ENCODE measurements around the gene SUCLG2.
A peak's percentile ranks its signal among the peaks of the same experiment; 100 is the strongest.
"Not testable (repeated sequence)": the region's sequence is repeated elsewhere in the genome, so short reads cannot be mapped to it uniquely, and the experiment has no call there.

Gene SUCLG2

DNA sequence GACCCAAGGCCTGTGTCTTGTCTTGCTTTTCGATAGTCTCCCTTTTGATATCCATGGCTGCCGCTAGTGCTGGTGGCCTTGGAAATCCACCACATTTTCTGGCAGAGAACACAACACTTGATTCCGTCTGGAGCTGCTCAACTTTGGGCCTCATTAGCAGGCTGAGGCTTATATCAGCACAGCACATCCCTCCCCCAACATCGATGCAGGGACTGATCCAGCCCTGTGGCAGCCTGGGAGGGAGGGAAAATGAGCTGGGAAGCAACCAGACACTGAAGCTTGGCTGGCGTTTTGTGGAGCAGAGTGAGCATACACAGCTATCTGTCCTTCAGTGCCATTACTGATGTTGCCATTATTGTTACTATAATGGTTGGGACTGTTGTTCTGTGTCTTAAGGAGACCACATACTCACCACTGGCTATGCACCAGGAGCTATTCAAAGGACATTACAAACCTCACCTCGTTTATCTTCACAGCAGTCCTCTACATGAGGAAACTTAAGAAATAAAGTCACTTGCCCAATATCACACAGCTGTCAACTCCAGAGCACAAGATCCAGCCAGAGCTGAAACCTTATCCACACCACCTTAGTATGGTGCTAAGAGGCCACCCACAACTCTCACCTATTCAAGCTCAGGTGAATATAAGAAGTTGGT lies 102.9 kb downstream of the SUCLG2 start:
- no peak for DNase-seq

DNA sequence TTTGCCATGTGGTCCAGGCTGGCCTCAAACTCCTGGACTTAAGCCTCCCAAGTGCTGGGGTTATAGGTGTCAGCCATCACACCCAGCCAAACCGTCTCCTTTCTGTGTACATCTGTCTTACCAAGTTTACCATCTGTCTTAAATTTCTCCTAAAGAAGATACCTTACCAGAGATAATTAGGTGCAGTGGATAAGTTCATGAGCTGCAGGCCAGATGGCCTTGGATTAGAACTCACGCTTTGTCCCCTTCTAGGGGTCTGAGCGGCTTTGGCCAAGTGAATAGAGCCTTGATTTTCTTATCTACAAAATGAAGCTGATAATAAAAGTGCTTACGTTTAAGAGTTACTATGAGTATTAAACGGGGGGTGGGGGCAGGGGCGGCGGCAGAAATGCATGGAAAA lies 103.9 kb downstream of the SUCLG2 start:
- no peak for DNase-seq

DNA sequence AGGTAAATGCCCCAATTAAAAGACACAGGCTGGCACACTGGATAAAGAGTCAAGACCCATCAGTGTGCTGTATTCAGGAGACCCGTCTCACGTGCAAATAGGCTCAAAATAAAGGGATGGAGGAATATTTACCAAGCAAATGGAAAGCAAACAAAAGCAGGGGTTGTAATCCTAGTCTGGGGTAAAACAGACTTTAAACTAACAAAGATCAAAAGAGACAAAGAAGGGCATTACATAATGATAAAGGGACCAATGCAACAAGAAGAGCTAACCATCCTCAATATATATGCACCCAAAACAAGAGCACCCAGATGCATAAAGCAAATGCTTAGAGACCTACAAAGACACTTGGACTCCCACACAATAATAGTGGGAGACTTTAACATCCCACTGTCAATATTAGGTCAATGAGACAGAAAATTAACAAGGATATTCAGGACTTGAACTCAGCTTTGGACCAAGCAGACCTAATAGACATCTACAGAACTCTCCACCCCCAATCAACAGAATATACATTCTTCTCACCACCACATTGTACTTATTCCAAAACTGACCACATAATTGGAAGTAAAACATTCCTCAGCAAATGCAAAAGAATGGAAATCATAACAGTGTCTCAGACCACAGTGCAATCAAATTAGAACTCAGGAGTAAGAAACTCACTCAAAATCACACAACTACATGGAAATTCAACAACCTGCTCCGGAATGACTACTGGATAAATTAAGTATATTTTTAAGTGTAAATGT lies 111.7 kb downstream of the SUCLG2 start:
- DNase-seq, result peak; percentile 65

DNA sequence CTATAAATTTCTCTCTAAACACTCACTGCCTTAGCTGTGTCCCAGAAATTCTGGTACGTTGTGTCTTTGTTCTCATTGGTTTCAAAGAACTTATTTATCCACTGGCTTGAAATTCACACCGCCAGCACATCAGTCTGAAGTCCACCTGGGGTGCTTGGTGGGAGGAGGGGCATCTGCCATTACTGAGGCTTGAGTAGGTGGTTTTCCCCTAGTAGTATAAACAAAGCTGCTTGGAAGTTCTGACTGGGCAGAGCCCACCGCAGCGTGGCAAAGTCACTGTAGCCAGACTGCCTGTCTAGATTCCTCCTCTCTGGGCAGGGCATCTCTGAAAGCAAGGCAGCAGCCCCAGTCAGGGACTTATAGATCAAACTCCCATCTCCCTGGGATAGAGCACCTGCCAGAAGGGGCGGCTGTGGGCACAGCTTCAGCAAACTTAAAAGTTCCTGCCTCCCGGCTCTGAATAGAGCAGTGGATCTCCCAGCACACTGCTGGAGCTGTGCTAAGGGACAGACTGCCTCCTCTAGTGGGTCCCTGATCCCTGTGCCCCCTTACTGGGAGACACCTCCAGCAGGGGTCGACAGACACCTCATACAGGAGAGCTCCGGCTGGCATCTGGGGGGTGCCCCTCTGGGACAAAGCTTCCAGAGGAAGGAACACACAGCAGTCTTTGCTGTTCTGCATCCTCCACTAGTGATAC lies 114.1 kb downstream of the SUCLG2 start:
- DNase-seq, result no peak

DNA sequence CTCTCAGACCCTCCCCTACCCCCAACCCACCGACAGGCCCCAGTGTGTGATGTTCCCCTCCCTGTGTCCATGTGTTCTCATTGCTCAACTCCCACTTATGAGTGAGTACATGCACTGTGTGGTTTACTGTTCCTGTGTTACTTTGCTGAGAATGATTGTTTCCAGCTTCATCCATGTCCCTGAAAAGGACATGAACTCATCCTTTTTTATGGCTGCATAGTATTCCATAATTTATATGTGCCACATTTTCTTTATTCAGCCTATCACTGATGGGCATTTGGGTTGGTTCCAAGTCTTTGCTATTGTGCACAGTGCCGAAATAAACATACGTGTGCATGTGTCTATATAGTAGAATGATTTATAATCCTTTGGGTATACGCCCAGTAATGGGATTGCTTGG lies 117.2 kb downstream of the SUCLG2 start:
- not testable (repeated sequence) for DNase-seq

DNA sequence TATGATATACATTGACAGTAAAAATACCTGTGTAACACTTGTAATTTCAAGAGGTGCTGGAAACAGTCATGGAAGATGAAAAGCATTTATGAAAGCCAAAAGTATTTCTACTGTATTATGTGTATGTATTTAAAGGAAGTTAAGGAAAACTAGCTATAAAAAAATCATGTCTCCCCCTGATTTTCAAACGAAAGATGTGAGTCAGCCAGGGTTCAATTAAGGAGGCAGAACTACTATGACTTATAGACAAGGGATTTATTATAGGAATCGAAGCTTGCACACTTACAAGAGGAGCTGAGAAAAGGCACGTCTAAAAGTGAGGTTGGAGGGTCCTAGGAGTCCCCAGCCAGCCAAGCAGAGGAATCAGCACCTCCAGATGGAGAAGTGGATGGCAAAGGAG lies 119.4 kb downstream of the SUCLG2 start:
- DNase-seq, result peak; percentile 43

DNA sequence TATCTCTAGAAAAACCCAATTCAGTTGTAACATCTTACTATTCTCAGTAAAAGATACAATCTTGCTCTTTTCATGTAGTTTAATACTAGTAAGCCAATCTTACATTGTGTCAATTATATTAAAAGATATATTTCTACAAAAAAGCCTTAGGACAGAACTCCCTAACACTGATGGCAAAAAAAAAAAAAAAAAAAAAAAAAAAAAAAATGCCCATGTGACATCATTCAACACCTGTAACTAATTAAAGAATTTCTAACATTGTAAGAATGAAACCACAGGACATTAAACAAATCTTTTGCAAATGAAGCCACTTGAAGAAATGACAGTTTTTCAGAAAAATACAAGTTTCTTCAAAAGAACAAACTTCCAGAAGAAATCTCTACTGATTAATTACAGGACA lies 119.8 kb downstream of the SUCLG2 start:
- no peak for DNase-seq

DNA sequence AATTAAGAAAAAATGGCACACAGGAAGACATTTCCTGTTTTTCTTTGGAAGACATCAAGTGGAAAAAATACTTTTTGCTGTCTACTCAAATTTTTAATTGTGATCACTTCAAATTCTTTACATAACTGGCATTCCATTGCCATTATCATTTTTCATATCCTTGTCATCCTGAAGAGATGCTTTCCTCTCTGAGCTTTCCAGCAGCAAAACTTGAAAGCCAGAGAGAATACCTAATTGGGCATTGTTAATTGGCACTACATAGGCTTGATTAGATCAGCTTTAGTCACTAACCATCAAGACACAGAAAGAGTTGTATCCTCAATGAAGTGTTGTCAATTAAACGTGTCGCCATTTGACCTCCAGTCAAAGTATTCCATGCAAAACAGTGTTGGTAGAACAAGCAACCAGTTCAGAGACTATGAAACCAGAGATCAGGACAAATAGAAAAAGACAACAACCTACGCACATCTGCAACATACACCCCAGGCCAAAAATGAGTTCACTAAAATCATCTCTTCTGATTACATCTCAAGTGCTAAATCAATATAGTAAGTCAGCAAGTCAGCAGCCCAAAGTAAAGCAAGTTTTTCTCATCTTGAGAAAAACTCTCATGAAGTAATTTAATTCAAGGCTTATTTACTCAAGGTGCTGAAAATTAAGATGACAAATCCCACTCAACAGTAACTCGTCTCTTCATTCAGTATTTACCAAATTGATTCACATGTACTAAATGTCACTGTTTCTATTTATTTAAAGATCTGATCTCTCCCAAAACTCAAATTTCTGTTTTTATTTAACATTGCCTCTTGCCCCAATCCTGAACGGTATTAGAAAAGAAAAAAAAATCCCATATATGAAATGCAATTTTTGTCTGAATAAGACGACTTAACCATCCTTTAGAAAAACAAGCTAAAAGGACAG lies 123.0 kb downstream of the SUCLG2 start:
- peak; percentile 37 for DNase-seq

DNA sequence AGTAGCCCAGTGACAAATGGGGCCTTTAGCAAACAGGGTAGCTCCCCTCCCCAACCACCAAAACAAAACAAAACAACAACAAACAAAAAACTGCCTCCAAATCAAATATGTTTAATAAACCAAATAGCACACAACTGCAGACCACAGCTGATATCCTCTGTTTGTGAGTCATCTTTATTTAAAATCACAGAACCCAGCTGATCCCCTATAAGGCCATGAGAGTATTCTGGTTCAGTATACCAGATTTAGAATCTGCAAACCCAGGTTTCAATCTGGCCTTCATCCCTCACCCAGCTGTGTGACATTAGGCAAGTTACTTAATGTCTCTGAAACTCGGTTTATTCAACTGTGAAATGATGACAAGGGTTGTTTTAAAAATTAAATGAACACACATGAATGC lies 124.5 kb downstream of the SUCLG2 start:
- DNase-seq, result no peak

DNA sequence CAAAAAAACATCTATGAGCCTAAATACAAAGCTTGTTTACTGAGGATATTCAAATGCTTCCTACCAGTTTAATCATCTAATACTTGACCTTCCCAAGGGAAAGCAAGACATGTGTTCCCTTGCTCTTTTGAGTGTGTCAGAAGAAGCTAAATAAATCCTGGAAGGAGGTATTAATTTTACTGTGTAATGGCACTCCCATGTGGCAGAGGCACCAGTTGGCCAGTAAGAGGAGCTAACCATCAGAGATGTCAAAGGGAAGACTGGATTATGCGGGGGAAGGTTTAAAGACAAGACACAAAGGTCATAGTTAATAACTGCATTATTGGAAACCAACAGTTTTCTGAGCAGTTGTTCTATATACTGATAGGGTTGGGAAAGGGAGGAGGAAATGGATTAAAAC lies 125.1 kb downstream of the SUCLG2 start:
- no peak for DNase-seq

DNA sequence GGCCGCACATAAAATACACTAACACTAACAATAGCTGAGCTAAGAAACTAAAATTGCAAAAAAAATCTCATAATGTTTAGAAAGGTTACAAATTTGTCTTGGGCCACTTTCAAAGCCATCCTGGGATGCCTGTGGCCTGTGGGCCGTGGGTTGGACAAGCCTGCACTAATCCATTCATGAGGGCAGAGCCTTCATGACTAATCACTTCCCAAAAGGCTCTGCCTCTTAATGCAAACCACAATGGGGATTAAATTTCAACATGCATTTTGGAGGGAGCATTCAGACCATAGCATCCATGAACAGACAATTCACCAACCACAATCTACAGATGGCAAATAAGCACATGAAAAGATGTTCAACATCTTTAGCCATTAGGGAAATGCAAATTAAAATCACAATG lies 128.2 kb downstream of the SUCLG2 start:
- DNase-seq, result peak; percentile 97

DNA sequence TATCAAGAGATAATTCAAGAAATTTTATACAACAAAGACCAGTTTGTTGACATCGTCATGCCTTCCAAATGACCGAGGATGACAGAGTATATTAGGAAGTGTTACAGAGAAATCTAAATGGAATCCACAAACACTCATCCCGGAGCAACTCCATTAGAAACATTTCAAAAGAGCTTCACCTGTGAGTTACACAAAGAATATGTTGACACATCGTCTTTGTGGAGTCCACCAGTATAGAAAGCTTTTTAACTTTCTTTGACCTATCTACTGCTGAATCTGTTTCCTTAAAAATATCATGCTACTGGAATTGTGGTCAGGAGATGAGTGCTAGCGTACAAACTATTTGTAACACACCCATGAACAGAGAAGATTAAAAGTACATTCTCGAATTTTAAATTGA lies 130.4 kb downstream of the SUCLG2 start:
- peak; percentile 41 for DNase-seq

DNA sequence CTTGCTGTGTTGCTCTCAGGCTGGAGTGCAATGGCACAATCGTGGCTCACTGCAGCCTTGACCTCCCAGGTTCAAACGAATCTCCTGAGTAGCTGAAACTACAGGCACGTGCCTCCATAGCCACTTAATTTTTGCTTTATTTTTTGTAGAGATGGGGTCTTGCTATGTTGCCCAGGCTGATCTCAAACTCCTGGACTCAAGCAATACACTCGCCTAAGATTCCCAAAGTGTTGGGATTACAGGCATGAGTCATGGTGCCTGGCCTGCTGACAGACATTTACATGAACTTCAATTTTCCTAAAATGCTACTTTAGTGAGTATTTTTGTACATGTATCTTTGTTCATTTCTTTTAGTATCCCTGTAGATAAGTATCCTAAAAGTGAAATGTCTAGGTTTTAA lies 132.3 kb downstream of the SUCLG2 start:
- DNase-seq, result no peak

DNA sequence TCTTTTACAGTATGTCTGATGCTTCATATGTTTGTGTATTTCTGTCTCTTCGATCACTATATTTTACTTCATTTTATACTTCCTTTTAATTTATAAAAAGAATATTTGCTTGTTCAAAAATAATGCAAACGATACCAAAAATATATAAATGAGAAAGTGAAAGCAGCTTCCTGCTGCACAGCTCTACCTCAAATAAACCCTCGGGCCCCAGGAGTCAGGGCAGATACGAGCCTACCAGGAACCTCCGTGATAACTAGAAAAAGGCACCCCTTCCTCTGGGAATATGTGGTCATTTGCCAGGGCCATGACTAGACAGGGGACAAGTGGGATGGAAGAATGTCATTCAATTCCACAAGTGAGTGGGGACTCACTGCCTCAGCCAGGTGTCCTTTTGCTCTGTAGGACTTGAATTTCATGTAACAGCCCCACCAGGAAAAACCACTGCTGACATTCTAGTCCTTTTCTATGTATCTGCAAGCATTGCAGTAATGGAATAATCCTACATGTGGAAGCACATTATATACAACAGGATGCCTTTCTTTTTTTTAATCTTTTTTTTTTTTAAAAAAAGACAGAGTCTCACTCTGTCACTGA lies 133.3 kb downstream of the SUCLG2 start:
- no peak for DNase-seq

DNA sequence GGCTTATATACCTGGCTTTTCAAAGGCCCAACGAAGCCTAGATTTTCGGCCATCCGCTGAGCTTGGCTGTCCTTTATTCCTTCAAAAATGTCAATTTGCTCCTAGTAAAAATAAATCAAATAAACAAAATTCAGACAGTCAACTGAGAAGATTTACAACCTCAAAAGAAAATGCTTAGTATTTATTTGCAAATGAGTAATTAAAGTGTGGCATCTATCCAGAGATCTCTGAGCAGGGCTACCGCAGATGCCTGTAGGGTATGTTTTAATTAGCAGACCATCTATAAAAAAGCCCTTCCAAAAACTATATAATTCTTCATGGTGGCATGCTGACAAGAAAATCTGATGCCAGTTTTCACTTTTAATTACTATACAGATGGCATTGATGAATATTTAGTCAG lies 136.2 kb downstream of the SUCLG2 start:
- no peak for DNase-seq

DNA sequence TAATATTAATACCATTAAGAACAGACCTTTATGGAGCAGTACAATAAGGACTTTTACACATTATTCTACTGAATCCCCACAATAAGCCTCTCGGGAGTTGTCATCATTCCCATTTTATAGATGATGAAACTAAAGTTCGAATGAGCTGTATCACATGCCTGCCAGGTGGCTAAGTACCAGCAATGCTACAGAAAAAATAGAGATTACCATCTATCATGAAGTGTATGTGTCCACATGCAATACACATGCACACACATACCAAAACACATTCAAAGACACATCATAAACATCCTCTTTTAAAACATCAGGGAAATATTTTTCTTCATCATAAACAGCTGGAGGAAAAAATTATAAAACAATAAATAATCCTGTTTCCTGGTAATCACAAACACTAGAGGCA lies 136.6 kb downstream of the SUCLG2 start:
- no peak for DNase-seq

DNA sequence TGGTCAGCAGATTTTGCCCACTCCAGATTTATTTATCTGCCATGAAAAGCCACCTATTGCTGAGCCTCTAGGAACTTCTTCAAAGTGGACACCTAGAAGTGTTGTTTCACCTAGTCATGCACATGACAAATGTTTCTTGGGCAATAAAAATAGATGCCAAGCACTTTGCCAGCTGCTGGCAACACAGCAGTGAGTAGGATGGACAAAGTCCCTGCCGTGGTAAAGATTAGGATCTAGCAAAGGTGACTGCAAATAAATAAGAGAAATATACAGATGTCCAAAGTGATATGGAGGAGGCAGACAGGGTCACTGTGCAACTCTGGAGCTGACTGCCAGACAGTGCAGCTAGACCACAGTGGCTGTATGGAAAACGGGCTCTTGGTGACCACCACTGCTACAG lies 137.9 kb downstream of the SUCLG2 start:
- no peak for DNase-seq

DNA sequence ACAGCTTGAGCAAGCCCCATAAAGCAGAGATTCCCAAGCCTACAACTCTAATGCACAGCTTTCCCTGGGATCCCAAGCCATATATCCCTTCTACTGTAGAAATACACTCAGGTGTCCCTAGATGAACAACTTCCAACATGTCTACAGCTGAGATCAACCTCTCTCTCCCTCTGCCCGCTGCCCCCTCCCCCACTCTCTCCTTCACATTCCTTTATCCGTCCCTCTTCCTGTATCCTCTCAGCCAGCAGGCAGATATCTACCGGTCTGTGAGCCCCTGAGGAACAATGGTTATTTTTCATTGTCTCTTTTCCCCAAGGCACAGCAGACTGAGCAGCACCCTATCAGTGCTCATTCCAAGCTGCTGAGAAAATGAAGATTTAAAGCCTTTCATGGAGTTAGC lies 138.6 kb downstream of the SUCLG2 start:
- DNase-seq, result no peak

DNA sequence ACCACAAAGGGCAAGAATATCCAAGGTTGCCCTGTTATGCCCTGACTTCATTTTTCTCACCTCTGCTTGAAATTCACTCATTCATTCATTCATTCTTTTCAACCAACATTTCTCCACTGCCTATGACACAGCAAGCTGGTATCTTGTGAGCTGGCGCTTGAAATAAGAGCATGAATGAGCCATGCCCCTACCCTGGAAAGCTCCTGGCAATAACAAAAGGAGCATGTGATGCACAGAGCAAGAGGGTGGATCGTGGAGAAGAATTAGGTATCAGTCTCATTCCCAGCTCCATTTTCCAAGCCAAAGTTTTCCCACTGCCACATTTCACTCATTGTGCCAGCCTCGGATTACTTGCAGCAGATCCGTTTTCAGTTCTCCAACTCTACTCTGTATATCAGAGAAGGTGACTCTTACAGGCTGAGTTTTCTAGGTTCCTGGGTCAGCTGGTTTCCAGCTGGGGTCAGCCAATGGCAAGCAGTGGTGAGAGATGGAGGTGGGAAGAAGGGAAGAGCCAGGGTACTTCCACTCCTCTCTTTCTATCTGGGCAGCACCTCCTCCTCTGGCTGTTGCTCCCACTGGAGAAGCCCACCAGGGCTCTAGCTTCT lies 144.8 kb downstream of the SUCLG2 start:
- no peak for DNase-seq

DNA sequence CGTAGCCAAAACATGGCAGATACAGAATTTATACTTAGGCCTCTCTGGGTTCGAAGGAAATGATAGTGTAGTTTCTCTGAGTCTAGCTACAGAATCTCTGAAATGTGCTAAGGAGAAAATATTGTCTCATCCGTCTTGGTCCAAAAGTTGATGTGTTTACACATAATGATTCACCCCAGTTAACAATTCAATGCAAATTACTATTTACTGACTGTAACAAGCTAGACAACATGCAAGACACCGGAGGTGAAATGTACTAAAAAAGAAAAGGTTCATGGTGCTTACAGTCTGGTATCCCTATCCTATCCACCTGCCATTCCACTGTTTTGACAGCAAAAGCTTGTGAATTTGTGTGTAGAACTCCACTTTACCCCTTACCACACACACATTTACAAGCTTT lies 146.8 kb downstream of the SUCLG2 start:
- DNase-seq, result no peak

DNA sequence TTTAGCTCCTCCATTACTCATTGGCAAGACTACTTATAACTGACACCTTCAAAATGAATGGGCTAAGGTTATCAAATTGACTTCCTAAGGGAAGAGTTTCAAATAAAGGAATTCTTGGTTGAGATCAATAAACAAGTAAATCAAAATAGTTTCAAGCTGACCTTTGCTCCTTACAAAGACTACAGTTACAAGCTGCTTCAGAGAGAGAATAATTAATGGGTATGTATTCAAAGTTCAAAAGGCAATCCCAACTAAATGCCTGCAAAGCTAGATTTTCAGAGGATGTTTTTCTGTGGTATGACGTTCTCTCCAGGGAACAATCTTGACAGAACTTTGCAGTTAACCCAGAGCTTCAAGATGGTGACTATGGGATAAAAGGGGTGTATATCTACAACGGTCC lies 153.7 kb downstream of the SUCLG2 start:
- DNase-seq, result no peak

DNA sequence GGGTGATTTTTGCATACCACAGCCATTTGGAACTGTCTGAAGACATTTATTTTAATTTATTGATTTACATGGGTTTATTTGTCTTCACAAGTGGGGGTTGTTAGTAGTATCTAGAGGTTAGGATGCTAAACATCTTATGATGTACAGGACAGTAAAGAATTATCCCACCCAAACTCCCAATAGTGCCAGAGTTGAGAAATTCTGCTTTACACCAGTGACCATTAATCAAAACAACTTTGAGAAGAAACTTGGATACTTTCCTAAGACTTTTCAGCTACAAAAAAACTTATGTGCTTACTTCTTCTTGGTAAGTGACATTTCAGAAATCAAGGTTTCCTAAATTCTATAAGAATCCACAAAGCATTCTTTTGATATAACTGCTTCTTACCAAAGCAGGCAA lies 156.7 kb downstream of the SUCLG2 start:
- peak; percentile 60 for DNase-seq
